Activated CD4-positive, alpha-beta T cell treated with anti-CD3 and anti-CD28 coated beads for 48 hours (primary cell): ENCODE measurements around the gene SGTB.
"Not testable (repeated sequence)": the region's sequence is repeated elsewhere in the genome, so short reads cannot be mapped to it uniquely, and the experiment has no call there.

Source experiments
- DNase-seq: peaks from one replicate; pipeline ENCODE4 v3.0.0-alpha.2; 2020

Gene SGTB

GRCh38 chr5:65721720-65722574 is at the start of gene SGTB, which contains the start of gene NLN:
TSS of gene SGTB (minus strand) at chr5:65722109. CDS start at chr5:65720807, 1,302 bp downstream.
TSS of gene NLN (plus strand) at chr5:65722205. CDS start at chr5:65722374, 169 bp downstream.
- DNase-seq = peak; percentile 86

GRCh38 chr5:65771266-65771665 is 49.4 kb upstream of the SGTB start:
- no peak for DNase-seq

- no peak for DNase-seq
Measured at GRCh38 chr5:65769539-65769938, 47.6 kb upstream of the SGTB start.

DNA sequence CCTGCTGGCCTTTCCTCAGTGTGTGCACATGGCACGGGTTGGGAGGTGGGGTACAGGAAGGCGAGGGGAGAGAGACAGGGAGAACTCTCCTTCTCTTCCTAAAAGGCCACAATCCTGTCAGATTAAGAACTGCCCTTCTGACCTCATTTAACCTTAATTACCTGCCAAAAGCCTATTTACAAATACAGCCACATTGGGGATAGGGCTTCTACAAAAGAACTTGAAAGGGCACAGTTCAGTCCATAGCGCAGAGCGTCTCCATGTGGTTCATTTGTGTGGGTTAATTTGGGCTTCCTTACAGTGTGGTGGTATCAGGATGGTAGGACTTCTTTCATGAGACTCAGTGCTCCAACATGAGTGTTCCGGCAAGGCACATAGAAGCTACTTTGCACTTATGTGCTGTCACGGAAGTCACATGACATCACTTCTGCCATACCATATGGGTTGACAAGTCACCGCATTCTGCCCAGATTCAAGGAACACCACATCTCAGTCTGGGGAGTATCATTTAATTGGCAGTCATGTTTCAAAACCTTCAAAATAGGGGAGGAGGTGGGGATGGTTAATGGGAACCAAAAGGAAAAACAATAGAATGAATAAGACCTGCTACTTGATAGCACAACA is 46.9 kb upstream of the SGTB start:
- DNase-seq = no peak

DNA sequence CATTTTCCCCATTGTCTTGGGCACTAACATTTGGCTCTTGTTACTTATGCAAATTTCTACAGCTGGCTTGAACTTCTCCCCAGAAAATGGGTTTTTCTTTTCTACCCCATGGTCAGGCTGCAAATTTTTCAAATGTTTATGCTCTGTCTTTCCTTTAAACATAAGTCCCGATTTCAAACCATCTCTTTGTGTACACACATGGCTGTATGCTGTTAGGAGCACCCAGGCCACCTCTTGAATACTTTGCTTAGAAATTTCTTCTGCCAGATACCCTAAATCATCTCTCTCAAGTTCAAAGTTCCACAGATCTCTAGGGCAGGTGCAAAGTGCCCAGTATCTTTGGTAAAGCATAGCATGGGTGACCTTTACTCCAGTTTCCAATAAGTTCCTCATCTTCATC is 45.7 kb upstream of the SGTB start:
- DNase-seq = no peak

DNA sequence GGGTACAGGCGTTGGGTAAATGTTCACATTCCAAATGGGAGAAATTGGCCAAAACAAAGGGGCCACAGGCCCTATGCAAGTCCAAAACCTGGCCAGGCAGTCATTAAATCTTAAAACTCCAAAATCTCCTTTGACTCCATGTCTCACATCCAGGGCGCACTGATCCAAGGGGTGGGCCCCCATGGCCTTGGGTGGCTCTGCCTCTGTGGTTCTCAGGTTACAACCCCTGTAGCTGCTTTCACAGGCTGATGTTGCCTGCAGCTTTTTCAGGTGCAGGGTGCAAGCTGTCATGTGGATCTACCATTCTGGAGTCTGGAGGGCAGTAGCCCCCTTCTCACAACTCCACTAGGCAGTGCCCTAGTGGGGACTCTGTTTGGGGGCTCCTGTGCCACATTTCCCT is 44.9 kb upstream of the SGTB start:
- DNase-seq = no peak

- peak; percentile 25 for DNase-seq
Measured at GRCh38 chr5:65766175-65766574, 44.3 kb upstream of the SGTB start.

GRCh38 chr5:65765582-65765981 is 43.7 kb upstream of the SGTB start:
- DNase-seq = no peak

- no peak for DNase-seq
Measured at GRCh38 chr5:65762234-65762633, 40.3 kb upstream of the SGTB start.

DNA sequence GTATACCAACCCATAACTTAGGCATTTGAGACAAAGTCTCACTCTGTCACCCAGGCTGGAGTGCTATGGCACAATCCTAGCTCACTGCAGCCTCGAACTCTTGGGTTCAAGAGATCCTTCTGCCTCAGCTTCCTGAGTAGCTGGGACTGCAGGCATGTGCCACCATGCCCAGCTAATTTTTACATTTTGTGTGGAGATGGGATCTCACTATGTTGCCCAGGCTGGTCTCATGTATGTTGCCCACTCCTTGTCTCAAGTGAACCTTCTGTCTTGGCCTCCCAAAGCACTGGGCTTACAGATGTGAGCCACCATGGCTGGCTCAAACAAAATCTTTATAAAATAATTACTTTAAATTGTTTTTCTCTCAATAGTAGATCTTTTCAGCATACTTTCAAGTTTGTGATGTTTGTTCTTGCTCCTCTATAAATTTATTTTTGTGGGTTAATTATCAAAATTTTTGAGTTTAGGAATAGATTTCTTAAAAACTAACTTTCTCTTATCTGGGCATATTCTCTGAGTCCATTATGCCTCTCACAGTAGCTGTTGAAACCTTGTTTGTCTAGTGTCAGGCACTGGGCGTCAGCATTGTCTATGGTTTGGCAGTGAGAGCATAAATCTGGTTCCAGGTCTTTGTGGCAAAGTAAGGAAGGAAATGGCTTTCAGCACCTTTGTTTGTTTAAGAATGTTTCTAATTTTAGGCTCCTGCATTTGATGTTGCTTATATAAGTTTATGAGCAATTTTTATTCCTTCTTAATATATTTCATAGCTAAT is 38.8 kb upstream of the SGTB start:
- DNase-seq = no peak

DNA sequence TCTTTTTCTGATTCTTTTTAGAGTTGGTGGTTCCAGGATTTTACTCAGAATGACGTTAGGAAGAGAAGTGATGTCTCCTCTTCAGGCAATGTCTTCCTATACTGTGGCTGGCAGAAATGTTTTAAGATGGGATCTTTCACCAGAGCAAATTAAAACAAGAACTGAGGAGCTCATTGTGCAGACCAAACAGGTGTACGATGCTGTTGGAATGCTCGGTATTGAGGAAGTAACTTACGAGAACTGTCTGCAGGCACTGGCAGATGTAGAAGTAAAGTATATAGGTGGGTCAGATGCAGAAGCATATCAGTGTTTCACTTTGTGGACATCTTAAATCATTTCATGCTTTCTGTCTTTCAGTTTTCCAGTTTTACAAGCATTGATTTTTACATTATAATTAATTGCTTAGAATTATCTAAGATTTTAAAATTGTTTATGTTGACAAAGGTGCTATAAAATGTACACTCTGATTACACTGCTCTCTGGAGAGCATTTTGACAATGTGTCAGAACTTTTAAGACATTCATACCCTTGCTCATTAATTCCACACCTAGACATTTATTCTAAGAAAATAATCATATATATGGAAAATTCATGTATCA is 36.7 kb upstream of the SGTB start:
- no peak for DNase-seq

DNA sequence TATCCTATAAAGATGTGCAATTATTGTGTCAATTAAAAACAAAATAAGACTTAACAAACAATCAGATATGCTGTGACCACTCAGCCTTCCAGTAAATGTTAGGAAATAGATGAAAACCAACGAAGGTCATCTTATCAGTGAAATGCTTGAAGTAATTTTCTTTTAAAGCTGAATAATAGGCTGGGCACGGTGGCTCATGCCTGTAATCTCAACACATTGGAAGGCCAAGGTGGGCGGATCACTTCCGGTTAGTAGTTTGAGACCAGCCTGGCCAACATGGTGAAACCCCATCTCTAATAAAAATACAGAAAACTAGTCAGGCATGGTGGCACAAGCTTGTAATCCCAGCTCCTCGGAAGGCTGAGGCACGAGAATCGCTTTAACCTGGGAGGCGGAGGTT is 31.3 kb upstream of the SGTB start:
- no peak for DNase-seq

GRCh38 chr5:65750938-65751337 is 29.0 kb upstream of the SGTB start:
- DNase-seq = no peak

GRCh38 chr5:65749956-65750355 is 28.0 kb upstream of the SGTB start:
- no peak for DNase-seq

DNA sequence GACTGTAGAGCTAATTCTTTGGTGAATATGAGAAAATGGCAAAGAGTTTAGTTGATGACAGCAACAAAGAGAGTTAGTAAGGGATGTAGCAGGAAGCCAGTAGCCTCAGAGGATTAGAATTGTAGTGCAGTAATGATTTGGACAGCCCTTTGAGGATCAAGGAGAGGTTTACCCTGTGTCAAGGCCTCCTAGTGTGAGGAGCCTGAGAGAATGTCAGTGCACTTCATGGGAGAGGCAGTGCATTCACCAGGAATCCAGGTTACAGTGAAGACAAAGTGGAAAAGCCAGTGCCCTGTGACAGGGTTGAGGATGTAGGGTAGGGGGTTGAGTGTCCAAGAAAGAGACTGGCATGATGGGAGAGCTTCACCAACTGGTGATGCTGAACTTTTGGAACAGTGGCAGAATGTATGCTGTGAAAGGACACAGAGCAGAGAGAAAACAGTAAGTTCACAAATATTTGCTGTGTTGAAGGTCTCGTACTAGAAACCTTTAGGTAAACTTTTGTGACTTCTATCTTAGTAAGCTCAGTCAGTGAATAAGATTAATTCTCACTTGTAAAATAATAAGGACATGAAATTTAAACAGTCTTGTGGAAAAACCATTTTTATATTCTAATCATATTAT is 27.4 kb upstream of the SGTB start:
- DNase-seq = no peak

DNA sequence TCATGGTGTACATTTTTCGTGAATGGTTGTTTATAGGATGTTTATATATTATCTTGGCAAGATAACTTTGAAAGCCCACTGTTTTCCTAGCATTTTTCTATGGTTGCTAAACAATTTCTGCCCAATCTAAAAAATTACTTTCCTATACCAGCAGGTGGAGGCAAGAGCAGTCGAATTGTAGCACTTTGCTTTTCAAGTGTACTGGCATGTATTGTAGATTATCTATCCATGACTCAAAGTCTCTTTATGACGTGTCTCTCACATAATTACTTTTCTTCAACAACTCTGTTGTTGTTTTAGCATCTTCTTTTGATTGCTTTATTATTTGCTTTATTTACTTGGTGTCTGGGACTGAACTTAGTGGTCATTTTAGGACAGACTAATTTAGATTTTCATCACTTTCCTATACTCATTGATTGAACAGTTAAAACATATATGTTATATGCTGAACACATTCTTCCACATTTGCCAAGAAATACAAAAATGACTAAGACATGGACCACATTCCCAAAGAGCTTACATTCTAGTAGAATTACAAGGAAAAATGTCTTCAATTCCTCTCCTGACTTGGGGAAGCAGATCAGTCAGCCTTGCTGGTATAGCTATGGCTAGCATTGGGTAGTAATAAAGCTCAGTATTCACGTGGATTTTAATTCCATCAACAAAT is 20.8 kb upstream of the SGTB start:
- peak; percentile 27 for DNase-seq

DNA sequence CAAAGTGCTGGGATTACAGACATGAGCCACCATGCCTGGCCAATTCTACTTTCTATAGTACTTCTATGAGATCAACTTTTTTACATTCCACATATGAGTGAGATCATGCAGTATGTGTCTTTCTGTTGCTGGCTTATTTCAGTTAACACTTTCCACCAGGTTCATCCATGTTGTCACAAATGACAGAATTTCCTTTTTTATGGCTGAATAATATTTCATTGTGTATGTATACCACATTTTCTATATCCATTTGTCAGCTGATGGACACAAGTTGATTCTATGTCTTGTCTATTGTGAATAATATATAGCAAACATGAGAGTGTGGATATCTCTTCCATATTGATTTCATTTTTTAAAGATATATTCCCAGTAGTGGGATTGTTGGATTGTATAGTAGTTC is 17.3 kb upstream of the SGTB start:
- DNase-seq = no peak

DNA sequence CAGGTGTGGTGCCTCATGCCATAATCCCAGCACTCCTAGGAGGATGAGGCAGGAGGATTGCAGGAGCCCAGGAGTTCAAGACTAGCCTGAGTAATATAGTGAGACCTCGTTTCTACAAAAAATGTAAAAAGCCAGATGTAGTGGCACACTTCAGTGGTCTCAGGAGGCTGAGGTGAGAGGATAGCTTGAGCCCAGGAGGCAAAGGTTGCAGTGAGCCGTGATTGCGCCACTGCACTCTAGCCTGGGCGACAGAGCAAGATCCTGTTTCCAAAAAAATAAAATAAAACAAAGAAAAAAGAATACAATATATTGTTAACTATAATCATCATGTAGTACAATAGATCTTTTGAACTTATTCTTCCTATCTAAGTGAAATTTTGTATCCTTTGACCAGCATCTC is 16.4 kb upstream of the SGTB start:
- DNase-seq = no peak

- DNase-seq = no peak
Measured at GRCh38 chr5:65737842-65738241, 15.9 kb upstream of the SGTB start.

DNA sequence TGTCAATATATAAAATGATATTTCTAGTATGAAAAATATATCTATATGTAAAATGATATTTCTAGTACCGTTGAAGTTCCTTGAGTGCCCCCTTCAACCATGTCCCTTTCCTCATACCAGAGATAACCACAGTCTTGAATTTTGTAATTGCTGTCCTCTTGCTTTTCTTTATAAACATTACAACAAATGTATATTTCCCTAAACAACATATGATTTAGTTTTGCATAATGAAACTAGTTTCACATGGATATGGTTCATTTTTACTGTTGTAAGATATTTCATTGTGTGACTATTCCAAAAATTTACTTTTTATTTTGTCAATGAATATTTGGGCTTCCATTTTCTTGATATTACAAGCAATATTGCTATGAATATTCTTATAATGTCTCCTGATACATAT is 14.1 kb upstream of the SGTB start:
- DNase-seq = no peak

DNA sequence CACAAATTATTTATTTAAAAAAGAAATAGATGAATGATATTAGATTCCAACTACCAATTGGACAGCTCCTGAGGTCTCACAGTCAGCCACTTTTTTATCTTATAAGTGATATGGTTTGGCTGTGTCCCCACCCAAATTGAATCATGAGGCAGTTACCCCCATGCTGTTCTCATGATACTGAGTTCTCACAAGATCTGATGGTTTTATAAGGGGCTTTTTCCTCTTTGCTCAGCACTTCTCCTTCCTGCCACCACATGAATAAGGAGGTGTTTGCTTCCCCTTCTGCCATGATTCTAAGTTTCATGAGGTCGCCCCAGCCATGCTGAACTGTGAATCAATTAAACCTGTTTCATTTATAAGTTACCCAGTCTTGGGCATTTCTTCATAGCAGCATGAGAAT is 13.0 kb upstream of the SGTB start:
- no peak for DNase-seq

GRCh38 chr5:65734196-65734775 is 12.4 kb upstream of the SGTB start:
- not testable (repeated sequence) for DNase-seq
